K562 (cell line): ENCODE data around the gene TBX6.
"Not testable (repeated sequence)": the region's sequence is repeated elsewhere in the genome, so short reads cannot be mapped to it uniquely, and the experiment has no call there.

ENCODE experiments used
- POLR2AphosphoS5 ChIP-seq: IDR thresholded peaks from 2 replicates; pipeline ENCODE4 v1.6.1; 2011; ENCODE audit warnings: mild to moderate bottlenecking, low read depth, low read length, moderate library complexity; ENCODE audit not compliant: control insufficient read depth, insufficient read depth
- RCOR1 ChIP-seq, 2 experiments: IDR thresholded peaks; 2 replicates each; pipeline ENCODE4 v1.6.1; 2012; ENCODE audit warnings: low read depth in 2 of 2, low read length in 2 of 2, borderline replicate concordance in 1 of 2, improper control_type of control experiment in 1 of 2
- TF ChIP-seq, protein P1 (sequence below): sonication (generic); formaldehyde crosslinking; IDR thresholded peaks from 2 replicates; pipeline ENCODE4 v1.9.0; 2022; ENCODE audit warnings: mild to moderate bottlenecking, missing genetic modification reagents

DNA sequence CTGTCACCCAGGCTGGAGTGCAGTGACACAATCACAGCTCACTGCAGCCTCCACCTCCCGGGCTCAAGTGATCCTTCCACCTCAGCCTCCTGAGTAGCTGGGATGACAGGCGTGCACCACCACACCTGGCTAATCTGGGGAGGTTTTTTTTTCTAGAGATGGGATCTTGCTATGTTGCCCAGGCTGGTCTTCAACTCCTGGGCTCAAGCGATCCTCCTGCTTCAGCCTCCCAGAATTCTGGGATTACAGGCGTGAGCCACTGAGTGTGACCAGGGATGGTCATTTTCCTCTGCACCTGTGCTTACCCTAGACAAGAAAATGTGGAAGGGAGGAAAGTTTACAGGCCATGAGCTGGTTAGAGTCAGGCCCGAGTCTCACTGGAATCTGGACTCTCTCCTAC, 51.0 kb downstream of the TBX6 start:
- not testable (repeated sequence) for TF ChIP-seq POLR2AphosphoS5; RCOR1 (IDR thresholded peaks at IDR 0.05; ENCODE audit: borderline replicate concordance in 1 of 2, low read depth in 2 of 2, low read length in 2 of 2)
- TF ChIP-seq, protein P1, sequence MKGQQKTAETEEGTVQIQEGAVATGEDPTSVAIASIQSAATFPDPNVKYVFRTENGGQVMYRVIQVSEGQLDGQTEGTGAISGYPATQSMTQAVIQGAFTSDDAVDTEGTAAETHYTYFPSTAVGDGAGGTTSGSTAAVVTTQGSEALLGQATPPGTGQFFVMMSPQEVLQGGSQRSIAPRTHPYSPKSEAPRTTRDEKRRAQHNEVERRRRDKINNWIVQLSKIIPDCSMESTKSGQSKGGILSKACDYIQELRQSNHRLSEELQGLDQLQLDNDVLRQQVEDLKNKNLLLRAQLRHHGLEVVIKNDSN (CRISPR knock-in tag): not testable (repeated sequence)
